HepG2 (cell line): ENCODE measurements around the gene PRR12. TPM values are rescaled to one million over a fixed set of nuclear protein-coding genes. Genes with fewer than 3 reads are reported as not detected.

ENCODE experiments used
- ATAC-seq: fragments of 200-7000 bp; cut with Tn5 transposase; 3 replicates; pipeline ENCODE4 v1.9.1; 2020; ENCODE audit warnings: mild to moderate bottlenecking, moderate library complexity
- BruUV-seq: library from RNA; stranded (reverse); fragments of 400-500 nt; replicated peaks from 2 replicates; lab custom pipeline; 2021; lab: Mats Ljungman, UMichigan
- CTCF ChIA-PET: fragments of 300-600 bp; formaldehyde crosslinking; extraction: SDS; loops from one replicate; lab custom pipeline; 2021; ENCODE audit warnings: low total read pairs, inconsistent platforms, low intra/inter-chr PET ratio; lab: Yijun Ruan, JAX
- POLR2A ChIA-PET: fragments of 350-600 bp; sonication (Branson Sonifier 250); formaldehyde crosslinking; loops from one replicate; lab custom pipeline; 2020; ENCODE audit warnings: antibody characterized with exemption, inconsistent platforms; lab: Yijun Ruan, JAX
- DNase-seq: peaks from one replicate; pipeline ENCODE4 v3.0.0-alpha.2; 2015; ENCODE audit warnings: low spot score
- FAIRE-seq: peaks from 3 replicates; lab custom pipeline; 2011; peaks lifted over from hg19 to GRCh38; lab: Jason Lieb, UNC
- H2AFZ ChIP-seq: one replicate; pipeline ENCODE4 v1.6.1; 2011; ENCODE audit warnings: low read length, inconsistent platforms
- H3K27ac ChIP-seq: fragments of 300-600 bp; 3 replicates; pipeline ENCODE4 v1.8.0; 2011; ENCODE audit warnings: mixed run types, mild to moderate bottlenecking, mixed read lengths, low read length, inconsistent platforms; ENCODE audit not compliant: insufficient read depth; ENCODE audit errors: extremely low read length
- H3K27me3 ChIP-seq, 2 experiments: fragments of 200-600 bp in 1 of 2; 2 replicates in 1 of 2; 3 replicates in 1 of 2; pipeline versions ENCODE4 v1.6.0 to v1.8.0; 2011; ENCODE audit warnings: low read length in 2 of 2, mild to moderate bottlenecking in 2 of 2, moderate library complexity in 2 of 2, inconsistent platforms in 1 of 2; ENCODE audit not compliant: insufficient read depth in 2 of 2, control insufficient read depth in 1 of 2
- H3K36me3 ChIP-seq, 2 experiments: fragments of 200-600 bp in 1 of 2; replicated peaks in 1 of 2; 2 replicates in 1 of 2; 3 replicates in 1 of 2; pipeline versions ENCODE4 v1.5.1 to v1.8.0; 2011; ENCODE audit warnings: low read length in 2 of 2, inconsistent platforms in 1 of 2; ENCODE audit not compliant: insufficient read depth in 2 of 2, control insufficient read depth in 1 of 2
- H3K4me1 ChIP-seq: 2 replicates; pipeline ENCODE4 v1.5.1; 2012; ENCODE audit warnings: low read length, inconsistent platforms; ENCODE audit not compliant: insufficient read depth
- H3K4me2 ChIP-seq: 2 replicates; pipeline ENCODE4 v1.6.0; 2011; ENCODE audit warnings: low read depth, low read length, inconsistent platforms
- H3K4me3 ChIP-seq, 3 experiments: fragments of 200-600 bp in 1 of 3; sonication (generic), shearing (Covaris generic) in 1 of 3; replicated peaks in 1 of 3; 2 replicates each; pipeline ENCODE4 v1.5.1; 2011 to 2016; ENCODE audit warnings: low read length in 3 of 3, inconsistent platforms in 2 of 3, low read depth in 2 of 3, mild to moderate bottlenecking in 2 of 3, control low read depth in 1 of 3, mixed read lengths in 1 of 3; ENCODE audit not compliant: insufficient read depth in 1 of 3
- H3K79me2 ChIP-seq: one replicate; pipeline ENCODE4 v1.6.1; 2011; ENCODE audit warnings: low read length, inconsistent platforms; ENCODE audit not compliant: insufficient read depth
- H3K9ac ChIP-seq: 2 replicates; pipeline ENCODE4 v1.6.0; 2011; ENCODE audit warnings: mild to moderate bottlenecking, low read depth, low read length, inconsistent platforms; ENCODE audit not compliant: insufficient read depth
- H3K9me3 ChIP-seq: 2 replicates; pipeline ENCODE4 v1.5.1; 2012; ENCODE audit warnings: mild to moderate bottlenecking, low read length
- H4K20me1 ChIP-seq: 2 replicates; pipeline ENCODE4 v1.6.0; 2011; ENCODE audit warnings: inconsistent platforms, mild to moderate bottlenecking, low read length, moderate library complexity; ENCODE audit not compliant: insufficient read depth
- AGO2 ChIP-seq: fragments of 200-400 bp; formaldehyde crosslinking; optimal IDR thresholded peaks from 2 replicates; pipeline ENCODE3; 2017; ENCODE audit warnings: mild to moderate bottlenecking, low read depth, low read length, moderate library complexity
- CENPT ChIP-seq: sonication (generic); formaldehyde crosslinking; IDR thresholded peaks from 2 replicates; pipeline ENCODE4 v1.8.0; 2022; ENCODE audit warnings: low read depth, mild to moderate bottlenecking, moderate library complexity, missing genetic modification reagents
- NFYB ChIP-seq: sonication (generic); formaldehyde crosslinking; IDR thresholded peaks from 2 replicates; pipeline ENCODE4 v1.4.0; 2020; ENCODE audit warnings: missing genetic modification reagents
- RBFOX2 ChIP-seq: fragments of 200-400 bp; formaldehyde crosslinking; IDR thresholded peaks from 2 replicates; pipeline ENCODE4 v1.6.1; 2017; ENCODE audit warnings: low read depth, mild to moderate bottlenecking, low read length
- THRA ChIP-seq: sonication (generic); formaldehyde crosslinking; IDR thresholded peaks from 2 replicates; pipeline ENCODE4 v1.4.0; 2020; ENCODE audit warnings: missing genetic modification reagents, borderline replicate concordance
- USF2 ChIP-seq, 2 experiments: sonication (generic) in 1 of 2; formaldehyde crosslinking in 1 of 2; IDR thresholded peaks; 2 replicates each; pipeline versions ENCODE4 v1.5.1 to v1.6.1; 2011 to 2020; ENCODE audit warnings: borderline replicate concordance in 1 of 2, low read depth in 1 of 2, low read length in 1 of 2, mild to moderate bottlenecking in 1 of 2, missing genetic modification reagents in 1 of 2, moderate library complexity in 1 of 2
- ZNF772 ChIP-seq: sonication (generic); formaldehyde crosslinking; IDR thresholded peaks from 2 replicates; pipeline ENCODE4 v1.5.0; 2020; ENCODE audit warnings: mild to moderate bottlenecking, missing genetic modification reagents
- WGBS: methylation state at CpG from one replicate; pipeline ENCODE4 v1.1.6; 2017; ENCODE audit warnings: low lambda C conversion rate; 5-methylcytosine and 5-hydroxymethylcytosine counted together
- in situ Hi-C: cut with HindIII; loops from 2 replicates; pipeline ENCODE4 v1.10.0; 2017; ENCODE audit warnings: low pct_unique_long_range_greater_than_20kb; ENCODE audit not compliant: extremely low pct_ligation_motif_present
- intact Hi-C: fragments of 100-400 bp; cut with micrococcal nuclease; formaldehyde crosslinking; loops from one replicate; pipeline ENCODE4 v1.10.0; 2022; ENCODE audit not compliant: unreplicated experiment
- polyA plus RNA-seq, 8 experiments: library from polyadenylated mRNA; depleted of rRNA in 3 of 8; stranded (reverse) in 7 of 8; unstranded in 1 of 8; fragments of >200 nt; fragmentation: Illumina TruSeq in 4 of 8; extraction: Trizol in 4 of 8; gene quantifications; 2 replicates each; pipeline versions ENCODE4 v1.2.1 to v1.2.3, GENCODE V29; 2011 to 2016; ENCODE audit warnings: low read depth in 4 of 8, missing spikeins in 1 of 8, mixed read lengths in 1 of 8; ENCODE audit not compliant: insufficient read depth in 1 of 8
- total RNA-seq, 5 experiments: library from RNA; depleted of rRNA; stranded (reverse); fragments of >200 nt; fragmentation: Illumina TruSeq; extraction: Trizol; gene quantifications; 2 replicates each; pipeline ENCODE4 v1.2.3, GENCODE V29; 2016; ENCODE audit warnings: low read depth in 1 of 5

PRR12 gene
- total and polyA plus RNA-seq, 2 of the 13 experiments (the other 11 are each of a cell fraction or from before 2014, with no cell fraction given), result 0.62 to 1.5 TPM

- no peak for TF ChIP-seq USF2 (IDR thresholded peaks at IDR 0.05; ENCODE audit: low read depth, low read length)
- TF ChIP-seq USF2 (CRISPR knock-in tag; IDR thresholded peaks at IDR 0.05; ENCODE audit: borderline replicate concordance), result no peak
- TF ChIP-seq THRA (CRISPR knock-in tag), result no peak
- TF ChIP-seq NFYB (CRISPR knock-in tag), result no peak
- no peak for TF ChIP-seq ZNF772 (CRISPR knock-in tag)
Measured at GRCh38 chr19:49645995-49646394, 55.0 kb downstream of the PRR12 start (continued).

- Histone ChIP-seq H3K9me3 (no peaks in the 10 kb centered on the region), H3K4me2 (no peak overlapping the region), H3K79me2 (peaks cover 31% of the 10 kb centered on the region), H3K9ac (no peak overlapping the region), H4K20me1 (no peaks in the 10 kb centered on the region), H3K27ac (no peak overlapping the region), H3K27me3 (no peaks in the 10 kb centered on the region), H3K36me3 (peaks cover 15 to 16% of the 10 kb centered on the region in 2 experiments; a peak in 3 of 5 replicates), H3K4me3 (no peak overlapping the region), H2AFZ (no peak overlapping the region), H3K4me1 (peaks cover 40% of the 10 kb centered on the region)
- WGBS, result 100% methylated on average over 12 of the region's 17 CpGs
- in situ Hi-C loops (no loop called here), intact Hi-C loops (no loop called here)
- DNase-seq (no peak), ATAC-seq (no peak), FAIRE-seq (no peak)
- TF ChIP-seq AGO2 (peak; percentile 19), RBFOX2 (0 out of 2 replicates have a peak, but pooled peaks have one; percentile 29), CENPT (no peak)
- BruUV-seq, result no TSS peak
- POLR2A ChIA-PET, result interaction anchor here (0.7 to 5.8 kb wide), 3 partner anchors 11 to 33 kb away, joined by 3 to 24 read pairs (median 3); no protein-coding TSS in a partner anchor
- CTCF ChIA-PET, result no interaction called here
Measured at GRCh38 chr19:49646586-49646985, 55.6 kb downstream of the PRR12 start.
